ENCODE data around the gene NR3C2.

GRCh38 chr4:148441986-148442831 lies at the start of gene NR3C2:
- TF ChIP-seq CTCF (IDR thresholded peaks at IDR 0.05) (no peak), POLR2AphosphoS5 (IDR thresholded peaks at IDR 0.05) (peak; percentile 97 to 100 (median 99))

All from stomach (tissue), 4 donors.